ENCODE data around the gene IRF1.
"Not testable (repeated sequence)": the region's sequence is repeated elsewhere in the genome, so short reads cannot be mapped to it uniquely, and the experiment has no call there.

Gene IRF1

DNA sequence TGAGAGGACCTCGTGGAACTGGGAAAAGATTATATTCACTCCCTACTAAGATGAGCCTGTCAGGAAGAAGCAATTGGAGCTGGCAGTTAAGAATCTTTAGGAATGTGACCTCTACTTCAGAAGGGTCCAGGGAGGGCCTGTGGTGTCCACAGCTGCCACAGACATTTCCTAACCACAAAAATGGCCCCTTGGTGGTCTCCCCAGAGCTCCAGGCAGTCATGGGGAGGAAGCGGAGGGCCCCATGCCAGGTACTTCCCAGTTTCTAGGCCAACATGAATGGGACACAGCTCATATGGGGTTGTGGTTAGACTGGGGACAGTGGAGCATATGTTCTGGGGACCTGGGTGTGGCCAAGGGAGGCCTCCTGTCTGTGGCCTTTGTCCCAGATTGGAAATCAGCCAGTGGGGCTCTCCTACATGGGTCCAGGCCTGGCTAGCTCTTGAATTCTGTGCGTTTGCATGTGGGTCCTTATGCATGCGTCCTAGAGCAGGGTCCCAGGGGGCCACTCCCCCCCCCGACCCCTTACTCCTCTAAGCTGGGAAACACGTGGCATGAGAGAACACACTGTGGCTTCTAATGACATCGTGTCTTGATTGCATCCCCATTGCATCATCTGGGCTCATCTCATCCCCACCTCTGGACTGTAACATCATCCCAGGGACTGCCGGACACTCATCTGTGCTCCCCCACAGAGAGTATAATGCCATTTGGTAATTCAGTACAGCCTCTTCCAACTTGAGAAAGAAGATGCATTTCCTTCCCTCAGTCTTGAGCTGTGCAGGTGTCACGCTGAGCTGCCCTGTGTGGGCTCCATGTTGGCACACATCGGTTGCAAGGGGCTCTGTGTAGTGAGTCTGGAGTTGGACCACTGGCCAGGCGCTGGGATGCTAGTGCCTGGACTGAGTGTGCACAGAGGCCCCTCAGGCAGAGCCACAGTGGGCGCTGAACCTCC is 31.3 kb downstream of the IRF1 start:
- DNase-seq = peak in 1 of 2 experiments; percentile 64

DNA sequence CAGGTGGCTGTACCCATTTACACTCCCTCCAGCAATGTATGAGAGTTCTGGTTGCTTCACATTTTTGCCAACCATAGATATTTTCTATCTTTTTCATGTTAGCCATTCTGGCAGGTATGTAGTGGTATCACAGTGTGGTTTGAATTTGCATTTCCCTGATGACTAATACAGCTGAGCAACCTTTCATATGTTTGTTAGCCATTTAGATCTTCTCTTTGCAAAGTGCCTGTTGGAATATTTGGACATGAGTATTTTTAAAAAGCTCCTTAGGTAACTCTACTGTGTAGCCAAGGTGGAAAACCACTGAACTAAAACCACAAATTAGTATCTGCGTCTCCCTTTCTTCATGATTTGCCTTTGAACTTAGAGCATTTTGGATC is 31.9 kb downstream of the IRF1 start:
- no peak for DNase-seq

DNA sequence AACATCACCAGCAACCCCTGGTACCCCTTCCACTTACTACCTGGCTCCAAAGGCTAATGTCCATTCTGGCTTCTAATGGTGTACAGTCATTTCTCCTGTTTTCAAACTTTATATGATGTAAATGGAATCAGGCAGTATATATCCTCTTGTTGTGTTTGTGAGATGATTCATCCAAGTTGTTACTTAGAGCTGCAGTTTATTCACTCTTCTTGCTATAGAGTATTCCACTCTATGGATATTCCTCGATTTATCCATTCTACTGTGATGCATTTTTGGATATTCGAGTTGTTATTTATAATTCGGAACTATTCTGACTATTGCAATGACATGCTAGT is 32.4 kb downstream of the IRF1 start:
- no peak for DNase-seq

DNA sequence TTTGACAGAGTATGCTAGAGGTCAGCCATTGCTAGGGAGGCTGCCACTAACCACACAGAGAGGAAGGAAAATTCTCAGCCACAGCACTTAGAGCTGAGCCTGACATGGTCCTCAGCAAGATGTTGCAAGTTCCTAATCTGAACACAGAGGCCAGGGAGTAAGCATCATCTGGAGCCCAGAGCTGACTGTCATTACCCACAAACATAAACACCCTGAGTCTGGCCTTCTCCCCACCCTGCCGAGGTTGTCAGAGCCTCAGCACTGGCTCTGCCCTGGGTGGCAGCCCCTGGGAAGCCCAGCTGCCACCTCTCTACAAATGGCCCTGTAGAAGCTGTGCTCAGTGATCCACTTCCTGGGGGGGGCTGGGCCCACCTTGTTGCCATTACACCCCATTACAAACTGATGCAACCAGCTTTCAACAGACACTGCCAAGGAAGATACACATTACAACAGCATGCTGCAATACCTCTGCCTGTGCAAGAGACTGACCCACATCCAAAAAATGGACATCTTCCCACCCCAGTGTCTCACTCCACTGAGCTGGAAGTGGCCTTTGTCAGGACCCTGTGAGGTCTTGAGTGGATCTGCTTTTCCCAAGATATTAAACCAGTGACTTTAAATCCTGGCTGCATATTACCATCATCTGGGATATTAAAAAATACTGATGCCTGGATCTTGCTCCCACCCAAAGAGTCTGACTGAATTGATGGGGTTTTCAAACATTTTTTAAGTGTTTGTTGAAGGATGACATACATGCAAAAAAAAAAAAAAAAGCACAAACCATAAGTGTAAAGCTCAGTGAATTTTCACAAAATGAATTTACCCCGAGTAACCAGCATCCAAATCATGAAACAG is 33.0 kb downstream of the IRF1 start:
- DNase-seq = peak in 1 of 2 experiments; percentile 18

DNA sequence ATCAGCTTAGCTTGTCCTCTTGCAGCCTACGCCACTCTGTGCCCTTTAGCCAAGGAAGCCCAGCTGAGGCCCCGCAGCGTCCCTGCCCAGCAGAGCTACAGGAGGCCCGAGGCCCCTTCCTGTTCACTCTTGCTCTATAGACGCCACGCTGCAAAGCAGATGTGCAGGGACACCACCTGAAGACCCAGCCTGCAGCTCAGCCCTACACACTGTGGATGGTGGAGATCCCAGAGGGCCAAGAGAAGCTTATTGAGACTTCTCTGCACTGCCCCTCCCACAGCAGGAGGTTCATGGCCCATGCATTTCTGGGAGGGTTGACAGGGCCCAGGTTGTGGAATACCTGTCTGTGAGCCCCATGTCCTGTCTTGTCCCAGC is 33.6 kb downstream of the IRF1 start:
- no peak for DNase-seq

DNA sequence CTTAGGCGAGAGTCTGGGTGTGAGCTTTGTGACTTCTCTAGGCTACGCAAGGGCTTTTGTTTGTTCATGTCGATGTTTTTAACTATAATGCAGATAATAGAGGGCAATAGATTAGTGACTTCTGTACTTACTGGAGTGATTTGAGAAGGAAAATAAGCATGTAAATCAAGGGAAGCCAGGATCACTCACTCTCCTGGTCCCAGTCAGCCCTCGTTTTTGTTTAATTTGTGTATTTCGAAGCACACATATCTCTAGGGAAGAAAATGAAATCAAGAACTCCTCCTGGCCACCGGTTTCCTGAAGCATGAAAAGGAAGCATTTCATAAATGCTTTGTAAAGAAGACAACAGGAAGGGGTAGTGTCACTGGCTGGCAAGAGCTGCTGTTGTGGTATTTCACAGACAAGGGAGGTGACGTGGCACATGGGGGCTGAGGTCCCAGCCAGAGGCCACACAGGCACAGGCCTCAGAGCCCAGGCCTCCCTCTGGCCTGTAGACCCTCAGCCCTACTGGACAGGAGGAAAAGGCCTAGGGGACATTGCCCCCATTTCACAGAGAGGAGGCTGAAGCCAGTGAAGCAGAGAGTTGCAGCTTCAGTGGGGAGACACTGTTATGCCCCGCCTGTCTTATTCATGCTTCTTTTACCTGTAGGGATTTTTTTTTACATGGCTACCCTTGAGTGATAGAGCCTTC is 34.1 kb downstream of the IRF1 start:
- DNase-seq = no peak

DNA sequence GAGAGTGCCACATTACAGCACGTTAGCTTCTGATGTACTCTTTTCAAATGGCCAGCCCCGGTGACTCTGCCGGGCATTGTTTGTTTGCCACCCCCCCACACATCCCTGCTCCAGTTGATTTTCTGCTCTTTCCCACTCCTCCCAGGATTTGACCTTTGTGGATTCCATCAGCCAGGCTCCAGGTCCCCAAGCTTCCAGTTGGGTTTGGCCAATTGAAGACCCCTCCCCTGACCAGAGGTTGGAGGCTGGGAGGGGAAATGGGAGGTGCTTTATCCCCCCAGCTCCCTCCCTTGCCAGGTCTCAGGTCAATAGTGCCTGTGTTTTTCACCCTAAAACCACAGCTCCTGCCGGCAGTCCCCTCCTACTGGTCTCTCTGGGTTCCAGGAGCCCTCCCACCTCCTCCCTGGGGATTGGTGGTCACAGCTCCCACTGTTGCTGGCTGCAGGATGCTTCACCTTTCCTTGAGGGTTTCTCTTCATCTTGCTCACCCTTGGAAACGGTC is 34.9 kb downstream of the IRF1 start:
- DNase-seq = no peak

DNA sequence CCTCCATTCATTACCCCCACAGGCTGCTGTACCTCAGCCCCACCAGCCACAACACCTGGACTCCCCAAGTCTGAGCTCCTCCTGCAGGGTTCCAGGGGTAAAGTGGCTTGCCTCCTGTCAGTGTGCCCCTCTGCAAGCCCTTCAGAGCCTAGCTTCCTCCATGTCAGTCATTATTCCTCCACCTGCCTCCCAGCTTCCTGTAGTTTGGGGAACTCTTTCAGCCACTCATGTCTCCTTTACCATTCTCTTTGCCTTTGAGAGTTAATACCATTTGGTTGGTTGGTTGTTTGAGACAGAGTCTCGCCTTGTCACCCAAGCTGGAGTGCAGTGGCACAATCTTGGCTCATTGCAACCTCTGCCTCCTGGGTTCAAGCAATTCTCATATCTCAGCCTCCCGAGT is 36.2 kb downstream of the IRF1 start:
- no peak for DNase-seq

DNA sequence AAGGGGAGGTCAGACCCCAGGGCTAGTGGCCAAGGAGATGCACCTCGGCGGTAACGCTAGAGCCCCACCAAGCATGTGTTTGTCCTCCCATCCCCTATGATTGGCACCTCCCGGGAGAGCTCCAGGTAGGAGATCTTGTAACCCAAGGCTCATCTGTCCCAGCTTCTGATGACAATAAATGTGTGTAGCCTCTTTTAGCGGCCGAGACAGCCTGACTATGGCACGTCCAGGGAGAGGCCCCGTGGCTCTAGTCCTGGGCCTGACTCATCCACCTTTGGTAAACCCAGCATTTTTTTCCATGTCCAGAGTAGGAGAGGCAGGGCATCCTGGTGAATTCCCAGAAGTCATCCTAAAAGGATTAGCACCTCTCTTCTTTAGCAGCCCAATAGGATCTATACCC is 39.2 kb downstream of the IRF1 start:
- DNase-seq = no peak

DNA sequence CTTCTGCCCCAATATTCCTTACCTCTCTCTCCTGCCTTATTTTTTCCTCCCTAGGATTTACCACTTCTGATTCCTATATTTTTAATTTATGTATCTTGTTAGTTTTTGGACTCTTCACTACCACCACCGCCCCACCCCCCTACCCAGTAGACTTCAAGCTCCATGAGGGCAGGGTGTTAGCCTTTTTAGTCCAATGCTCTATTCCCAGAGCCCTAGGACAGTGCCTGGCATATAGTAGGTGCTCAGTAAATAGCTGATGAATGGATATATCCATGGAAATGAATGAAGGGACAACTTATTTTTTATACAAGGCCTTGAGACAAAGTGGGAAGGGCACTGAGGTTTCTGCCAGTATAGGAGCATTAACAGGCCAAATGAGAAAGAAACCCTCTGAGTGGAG is 41.5 kb downstream of the IRF1 start:
- no peak for DNase-seq

DNA sequence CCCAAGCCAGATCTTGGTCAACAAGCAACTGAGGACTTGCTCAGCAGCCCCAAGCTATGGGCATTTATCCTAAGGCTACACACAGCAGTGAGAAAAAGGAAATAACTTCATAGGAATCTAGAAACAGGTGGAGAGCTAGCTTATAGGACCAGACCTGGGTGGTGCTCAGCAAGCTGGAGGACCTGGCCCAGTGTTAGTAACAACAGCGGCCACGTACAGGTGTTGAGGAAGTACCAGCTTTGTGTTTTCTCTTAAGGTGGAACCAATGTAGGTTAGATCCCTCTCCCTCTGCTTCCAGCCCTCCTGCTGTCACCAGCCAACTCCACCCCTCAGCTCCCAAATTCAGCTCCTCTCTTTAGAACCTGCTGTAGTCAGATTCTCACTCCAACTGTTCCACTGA is 43.4 kb downstream of the IRF1 start:
- no peak for DNase-seq

DNA sequence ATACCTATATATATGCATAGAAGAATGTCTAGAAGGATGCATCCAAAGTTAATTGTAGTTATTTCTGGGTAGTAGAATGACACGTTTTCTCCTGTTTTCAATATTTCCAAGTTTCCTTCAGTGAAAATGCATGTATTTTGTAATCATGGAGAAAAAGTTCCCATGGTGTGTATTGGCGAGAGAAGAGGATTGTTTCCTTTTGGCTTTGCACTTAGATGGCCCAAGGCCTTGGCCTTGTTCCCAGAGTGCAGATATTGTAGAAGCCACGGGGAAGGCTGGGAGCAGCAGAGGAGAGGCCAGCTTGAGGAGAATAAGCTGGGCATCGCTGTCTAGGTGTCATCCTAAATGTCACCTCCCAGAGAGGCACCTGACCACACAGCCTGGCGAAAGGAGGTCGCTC is 44.0 kb downstream of the IRF1 start:
- no peak for DNase-seq

DNA sequence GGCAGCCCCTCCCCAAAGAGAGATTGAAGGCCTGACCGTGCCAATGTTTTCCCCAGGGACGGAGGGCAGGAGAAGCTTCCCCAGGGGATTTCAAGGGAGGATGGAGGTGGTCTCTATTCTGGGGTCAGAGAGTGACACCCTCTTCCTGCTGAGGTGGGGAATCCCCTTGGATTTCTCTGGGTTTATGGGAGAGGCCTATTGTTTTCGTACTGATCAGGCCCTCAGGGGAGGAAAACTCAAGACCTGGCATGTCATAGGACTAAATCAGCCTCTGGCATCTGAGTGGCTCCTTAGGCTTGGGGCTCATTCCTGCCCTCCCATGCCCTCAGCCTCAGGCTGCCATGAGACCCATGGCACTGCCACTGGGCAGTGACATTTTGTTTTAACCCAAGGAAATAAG is 44.6 kb downstream of the IRF1 start:
- no peak for DNase-seq

DNA sequence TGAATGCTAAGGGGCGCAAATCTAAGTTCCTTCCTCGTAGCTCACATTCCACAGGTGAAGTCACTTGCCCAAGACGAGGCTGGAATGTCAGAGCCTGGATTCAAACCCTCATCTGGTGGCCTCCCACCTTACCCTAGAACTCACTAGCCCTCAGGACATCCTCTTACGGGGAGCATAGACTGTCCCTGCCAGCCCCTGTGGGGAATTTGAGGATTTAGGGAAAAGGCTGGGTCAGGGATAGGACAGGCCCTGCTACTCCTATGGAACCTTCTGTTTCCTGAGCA is 45.0 kb downstream of the IRF1 start:
- DNase-seq = no peak

DNA sequence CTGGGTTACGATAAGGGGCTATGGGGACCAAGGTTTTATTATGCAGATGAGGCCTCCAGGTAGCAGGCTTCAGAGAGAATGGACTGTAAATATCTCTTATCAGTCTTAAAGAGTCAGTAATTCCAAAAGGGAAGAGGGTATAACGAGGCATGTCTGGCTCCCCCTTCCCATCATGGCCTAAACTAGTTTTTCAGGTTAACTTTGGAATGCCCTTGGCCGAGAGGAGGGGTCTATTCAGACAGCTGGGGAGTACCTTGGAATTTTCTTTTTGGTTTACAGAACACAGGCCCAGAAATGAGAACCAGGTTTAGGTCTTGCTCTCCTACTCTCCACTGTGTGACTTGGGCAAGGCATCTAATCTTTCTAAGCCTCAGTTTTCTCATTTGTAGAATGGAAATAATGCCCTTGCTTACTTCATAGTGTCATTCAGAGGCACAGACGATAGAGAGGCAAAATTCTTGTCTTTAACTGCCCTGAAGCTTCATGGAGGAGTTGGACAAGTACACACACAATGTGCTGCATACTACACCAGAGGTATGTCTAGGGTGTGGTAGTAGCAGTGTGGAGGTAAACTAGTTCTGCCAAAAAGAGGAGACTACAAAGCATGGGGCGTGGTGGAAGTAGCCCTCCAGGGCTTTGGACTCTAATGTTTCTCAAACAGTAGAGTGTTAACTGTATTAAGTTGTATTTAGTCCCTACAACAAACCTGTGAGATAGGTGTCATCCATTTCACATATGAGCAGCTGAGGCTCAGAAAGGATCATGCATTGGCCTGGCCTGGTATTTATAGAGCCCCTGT is 45.5 kb downstream of the IRF1 start:
- DNase-seq = no peak

DNA sequence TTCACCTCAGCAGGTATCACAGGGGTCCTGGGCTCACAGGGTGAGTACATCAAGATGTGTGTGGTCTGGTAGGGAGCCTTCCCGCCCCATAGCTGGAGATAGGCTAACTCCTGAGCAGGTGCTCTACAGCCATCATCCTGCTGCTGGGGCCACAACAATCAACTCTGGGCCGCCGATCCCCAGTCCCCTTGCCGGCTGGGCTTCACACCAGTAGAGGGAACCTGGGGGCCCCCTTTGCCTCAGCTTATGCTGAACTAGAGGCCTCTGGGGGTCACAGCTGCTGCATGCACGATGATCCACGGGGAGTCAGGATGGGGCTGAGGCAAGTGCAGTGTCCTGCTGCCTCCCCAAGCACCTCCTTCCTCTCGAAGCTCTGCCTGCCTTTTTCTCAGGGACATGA is 46.5 kb downstream of the IRF1 start:
- no peak for DNase-seq

DNA sequence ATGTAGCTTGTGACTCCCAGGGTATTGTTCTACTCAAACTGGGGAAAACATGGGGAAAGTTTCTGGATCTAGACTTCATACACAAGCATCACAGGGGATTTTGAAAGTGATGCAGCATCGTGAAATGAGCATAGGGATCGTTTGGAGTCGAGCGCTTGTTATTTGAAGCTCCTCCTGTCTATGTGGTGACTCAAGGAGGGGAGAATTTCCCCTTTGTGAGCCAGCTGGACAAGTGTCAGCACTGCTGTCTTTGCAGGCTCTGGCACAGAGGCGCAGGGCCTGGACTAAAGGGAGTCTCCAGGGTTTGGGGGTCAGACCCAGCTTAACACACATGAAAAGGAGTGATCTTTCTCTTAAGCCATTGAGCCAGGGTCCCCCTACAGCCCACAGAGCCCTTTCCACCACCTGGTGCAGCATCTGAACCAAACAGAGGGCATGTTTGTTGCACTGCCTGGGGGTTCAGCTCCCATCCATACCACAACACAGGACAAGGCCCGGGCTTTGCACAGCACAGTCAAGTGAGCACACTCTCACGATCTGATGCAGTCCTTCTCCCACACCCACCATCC is 51.0 kb downstream of the IRF1 start:
- DNase-seq = no peak

DNA sequence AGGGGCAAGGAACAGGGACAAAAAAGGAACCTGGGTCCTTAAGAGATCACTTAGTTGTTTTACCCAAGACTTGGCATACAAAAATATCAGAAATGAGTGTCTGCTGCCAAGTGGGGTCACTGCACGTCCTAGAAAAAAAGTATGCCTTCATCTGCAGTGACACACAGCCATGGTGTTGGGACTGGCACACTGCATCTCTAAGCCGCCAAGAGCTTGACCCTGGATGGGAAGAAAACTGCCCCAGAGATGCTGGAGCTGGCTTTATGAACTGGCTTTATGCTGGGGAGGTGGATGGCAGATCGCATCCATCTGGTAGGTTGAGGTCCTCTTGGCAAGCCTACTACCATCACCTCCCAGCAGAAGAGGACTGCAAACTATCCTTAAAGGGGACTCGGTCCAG is 51.7 kb downstream of the IRF1 start:
- DNase-seq = no peak

DNA sequence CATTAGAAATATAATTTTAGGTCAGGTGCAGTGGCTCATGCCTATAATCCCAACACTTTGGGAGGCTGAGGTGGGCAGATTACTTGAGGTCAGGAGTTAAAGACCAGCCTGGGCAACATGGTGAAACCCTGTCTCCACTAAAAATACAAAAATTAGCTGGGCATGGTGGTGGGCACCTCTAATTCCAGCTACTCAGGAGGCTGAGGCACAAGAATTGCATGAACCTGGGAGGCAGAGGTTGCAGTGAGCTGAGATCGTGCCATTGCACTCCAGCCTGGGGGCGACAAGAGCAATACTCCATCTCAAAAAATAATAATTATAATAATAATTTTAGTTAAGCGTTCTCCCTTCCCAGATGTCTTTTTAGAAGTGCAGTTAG is 52.3 kb downstream of the IRF1 start:
- DNase-seq = not testable (repeated sequence)

DNA sequence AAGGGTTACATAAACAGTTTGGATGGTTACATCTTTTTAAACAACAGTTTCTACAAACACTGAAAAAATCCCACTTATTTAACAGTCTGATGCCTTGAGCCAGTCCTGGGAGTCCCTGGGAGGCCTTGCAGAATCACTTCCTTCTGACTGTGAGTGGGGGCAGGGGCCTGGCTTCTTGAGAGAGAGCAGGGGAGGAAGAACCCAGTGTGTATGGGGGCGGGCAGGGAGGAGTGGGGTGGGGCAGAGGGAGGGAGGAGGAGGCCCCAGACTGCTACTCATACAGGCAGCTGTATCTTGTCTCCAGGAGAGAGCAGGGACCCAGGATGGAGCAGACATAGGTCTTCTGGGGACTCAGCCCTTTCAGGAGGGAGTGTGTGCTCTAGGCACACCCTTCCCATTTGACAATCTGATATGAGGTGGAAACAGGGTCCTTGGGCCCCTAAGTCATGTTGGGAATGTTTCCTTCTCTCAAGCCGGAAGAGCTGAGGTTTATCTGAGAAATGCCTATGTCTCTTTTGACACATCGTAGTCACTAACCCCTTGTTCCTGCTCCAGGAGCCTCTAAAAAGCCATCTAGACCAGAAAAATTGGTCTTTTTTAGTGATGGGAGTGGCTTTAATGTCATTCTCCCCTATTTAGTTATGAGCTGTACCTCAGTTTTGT is 52.8 kb downstream of the IRF1 start:
- no peak for DNase-seq

DNA sequence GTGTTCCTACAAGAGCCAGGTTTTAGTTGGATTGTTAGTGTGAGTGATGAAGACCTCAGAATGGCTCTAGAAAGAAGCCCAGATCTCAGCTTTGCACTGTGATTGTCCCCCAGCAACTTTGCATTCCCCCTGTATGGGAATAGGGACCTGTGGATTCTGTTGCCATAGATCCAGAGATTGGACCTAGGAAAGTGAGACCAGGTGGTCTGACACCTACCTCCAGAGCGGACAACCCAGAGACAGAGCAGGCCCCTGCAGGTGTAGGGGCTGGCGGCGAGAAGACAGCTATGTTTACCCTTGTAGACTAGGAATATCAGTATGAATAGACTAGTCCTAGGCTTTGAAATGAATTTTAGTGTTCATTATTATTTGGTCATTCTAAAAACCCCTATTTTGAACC is 53.6 kb downstream of the IRF1 start:
- DNase-seq = no peak

DNA sequence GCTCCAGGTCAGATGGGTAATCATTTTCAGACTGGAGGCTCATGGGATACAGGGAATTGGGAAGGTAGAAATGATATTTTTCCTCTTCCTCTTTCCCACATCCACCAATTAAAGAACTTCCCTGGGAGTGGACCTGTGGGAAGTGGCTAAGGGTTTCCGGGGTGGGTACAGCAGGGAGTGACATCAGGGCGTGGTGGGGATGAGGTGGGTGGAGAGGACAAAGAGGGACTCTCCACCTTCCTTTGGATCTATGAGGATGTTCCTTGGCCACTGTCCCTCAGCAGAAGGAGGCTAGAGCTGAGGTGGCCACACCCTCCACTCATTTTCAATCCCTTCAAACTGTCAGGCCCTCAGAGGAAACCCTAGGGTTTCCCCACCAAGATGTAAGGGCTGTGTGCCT is 54.7 kb downstream of the IRF1 start:
- no peak for DNase-seq
